Measurements from ENCODE around the gene DRAP1. TPM values are rescaled to one million over a fixed set of nuclear protein-coding genes. Genes with fewer than 3 reads are reported as not detected.

DRAP1 gene
- total RNA-seq, 1 donor from 2014 or later = 169 TPM

- no peak for DNase-seq (ENCODE audit: low read depth)
- peak within 1 kb of the TSS; percentile 98 for H3K4me2 ChIP-seq (ENCODE audit: low read length)
- H3K4me1 ChIP-seq (ENCODE audit: insufficient read depth, low read length) = peaks cover 54% of the 10 kb centered on the region
- H2AFZ ChIP-seq (ENCODE audit: low read depth, low read length) = peak within 1 kb of the TSS; percentile 72
- peaks cover 28% of the 10 kb centered on the region for H3K4me1 Mint-ChIP-seq (ENCODE audit: low read depth, unreplicated experiment)
- peaks cover 10% of the 10 kb centered on the region for H3K36me3 Mint-ChIP-seq (ENCODE audit: low read depth, unreplicated experiment)
- peak within 1 kb of the TSS; percentile 83 for H3K27ac Mint-ChIP-seq (ENCODE audit: unreplicated experiment)
- H3K27ac ChIP-seq (ENCODE audit: low read depth, low read length) = peak within 1 kb of the TSS; percentile 97
- peak within 1 kb of the TSS; percentile 87 for H3K4me3 ChIP-seq (ENCODE audit: insufficient read depth, low read depth, low read length)
- peak within 1 kb of the TSS; percentile 91 for H3K4me3 Mint-ChIP-seq (ENCODE audit: unreplicated experiment)
- peak within 1 kb of the TSS; percentile 95 for H3K9ac ChIP-seq (ENCODE audit: low read length)
- H4K20me1 ChIP-seq (ENCODE audit: insufficient read depth, low read length) = peaks cover 9% of the 10 kb centered on the region
- H3K27me3 Mint-ChIP-seq (ENCODE audit: low read depth, unreplicated experiment) = no peaks in the 10 kb centered on the region
- TF ChIP-seq CTCF (IDR thresholded peaks at IDR 0.05; ENCODE audit: insufficient read depth, low read depth, low read length) = no peak
- no peak for TF ChIP-seq EZH2 (IDR thresholded peaks at IDR 0.05; ENCODE audit: insufficient read depth, low read length)
- no peaks in the 10 kb centered on the region for H3K9me3 ChIP-seq (ENCODE audit: insufficient read depth, low read depth, low read length)
- no peak for FAIRE-seq
- no peaks in the 10 kb centered on the region for H3K9me3 Mint-ChIP-seq (ENCODE audit: unreplicated experiment)
- H3K79me2 ChIP-seq (ENCODE audit: insufficient read depth, low read length) = peaks cover 61% of the 10 kb centered on the region
- H3K36me3 ChIP-seq (ENCODE audit: insufficient read depth, low read length) = peaks cover 17% of the 10 kb centered on the region
- no peaks in the 10 kb centered on the region for H3K27me3 ChIP-seq (ENCODE audit: insufficient read depth, low read length)
These were observed 750 bp upstream of the DRAP1 start, which contains the start of gene C11orf68 for GRCh38 chr11:65918211-65919140. Gene C11orf68 (minus strand): TSS chr11:65919062. CDS start chr11:65919031, 31 bp downstream.

GRCh38 chr11:65919573-65920371 lies 546 bp downstream of the DRAP1 start:
- Mint-ChIP-seq H3K27me3 (ENCODE audit: low read depth, unreplicated experiment) (no peaks in the 10 kb centered on the region), H3K27ac (ENCODE audit: unreplicated experiment) (no peak overlapping the region), H3K4me1 (ENCODE audit: low read depth, unreplicated experiment) (peaks cover 23% of the 10 kb centered on the region), H3K4me3 (ENCODE audit: unreplicated experiment) (peak overlapping the region; percentile 91), H3K36me3 (ENCODE audit: low read depth, unreplicated experiment) (peaks cover 10% of the 10 kb centered on the region), H3K9me3 (ENCODE audit: unreplicated experiment) (no peaks in the 10 kb centered on the region)
- Histone ChIP-seq H3K4me3 (ENCODE audit: insufficient read depth, low read depth, low read length) (peak overlapping the region; percentile 72), H3K27me3 (ENCODE audit: insufficient read depth, low read length) (no peaks in the 10 kb centered on the region), H3K79me2 (ENCODE audit: insufficient read depth, low read length) (peaks cover 57% of the 10 kb centered on the region), H3K9ac (ENCODE audit: low read length) (peak overlapping the region; percentile 80), H2AFZ (ENCODE audit: low read depth, low read length) (peak overlapping the region; percentile 72), H3K4me1 (ENCODE audit: insufficient read depth, low read length) (peaks cover 46% of the 10 kb centered on the region), H3K4me2 (ENCODE audit: low read length) (peak overlapping the region; percentile 95), H3K36me3 (ENCODE audit: insufficient read depth, low read length) (peaks cover 17% of the 10 kb centered on the region), H4K20me1 (ENCODE audit: insufficient read depth, low read length) (peaks cover 9% of the 10 kb centered on the region), H3K27ac (ENCODE audit: low read depth, low read length) (peak overlapping the region; percentile 63), H3K9me3 (ENCODE audit: insufficient read depth, low read depth, low read length) (no peaks in the 10 kb centered on the region)
- DNase-seq (ENCODE audit: low read depth) (no peak), FAIRE-seq (no peak)
- TF ChIP-seq EZH2 (IDR thresholded peaks at IDR 0.05; ENCODE audit: insufficient read depth, low read length) (no peak), CTCF (IDR thresholded peaks at IDR 0.05; ENCODE audit: insufficient read depth, low read depth, low read length) (no peak)
